ENCODE measurements around the gene DCST1.
A peak's percentile ranks its signal among the peaks of the same experiment; 100 is the strongest.

DNA sequence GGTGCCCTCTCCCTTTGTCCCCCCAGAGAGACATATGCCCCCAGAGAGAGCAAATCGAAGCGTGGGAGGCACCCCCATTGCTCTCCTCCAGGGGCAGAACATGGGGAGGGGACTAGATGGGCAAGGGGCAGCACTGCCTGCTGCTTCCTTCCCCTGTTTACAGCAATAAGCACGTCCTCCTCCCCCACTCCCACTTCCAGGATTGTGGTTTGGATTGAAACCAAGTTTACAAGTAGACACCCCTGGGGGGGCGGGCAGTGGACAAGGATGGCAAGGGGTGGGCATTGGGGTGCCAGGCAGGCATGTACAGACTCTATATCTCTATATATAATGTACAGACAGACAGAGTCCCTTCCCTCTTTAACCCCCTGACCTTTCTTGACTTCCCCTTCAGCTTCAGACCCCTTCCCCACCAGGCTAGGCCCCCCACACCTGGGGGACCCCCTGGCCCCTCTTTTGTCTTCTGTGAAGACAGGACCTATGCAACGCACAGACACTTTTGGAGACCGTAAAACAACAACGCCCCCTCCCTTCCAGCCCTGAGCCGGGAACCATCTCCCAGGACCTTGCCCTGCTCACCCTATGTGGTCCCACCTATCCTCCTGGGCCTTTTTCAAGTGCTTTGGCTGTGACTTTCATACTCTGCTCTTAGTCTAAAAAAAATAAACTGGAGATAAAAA is 53.4 kb downstream of the DCST1 start:
- TF ChIP-seq, protein P1, sequence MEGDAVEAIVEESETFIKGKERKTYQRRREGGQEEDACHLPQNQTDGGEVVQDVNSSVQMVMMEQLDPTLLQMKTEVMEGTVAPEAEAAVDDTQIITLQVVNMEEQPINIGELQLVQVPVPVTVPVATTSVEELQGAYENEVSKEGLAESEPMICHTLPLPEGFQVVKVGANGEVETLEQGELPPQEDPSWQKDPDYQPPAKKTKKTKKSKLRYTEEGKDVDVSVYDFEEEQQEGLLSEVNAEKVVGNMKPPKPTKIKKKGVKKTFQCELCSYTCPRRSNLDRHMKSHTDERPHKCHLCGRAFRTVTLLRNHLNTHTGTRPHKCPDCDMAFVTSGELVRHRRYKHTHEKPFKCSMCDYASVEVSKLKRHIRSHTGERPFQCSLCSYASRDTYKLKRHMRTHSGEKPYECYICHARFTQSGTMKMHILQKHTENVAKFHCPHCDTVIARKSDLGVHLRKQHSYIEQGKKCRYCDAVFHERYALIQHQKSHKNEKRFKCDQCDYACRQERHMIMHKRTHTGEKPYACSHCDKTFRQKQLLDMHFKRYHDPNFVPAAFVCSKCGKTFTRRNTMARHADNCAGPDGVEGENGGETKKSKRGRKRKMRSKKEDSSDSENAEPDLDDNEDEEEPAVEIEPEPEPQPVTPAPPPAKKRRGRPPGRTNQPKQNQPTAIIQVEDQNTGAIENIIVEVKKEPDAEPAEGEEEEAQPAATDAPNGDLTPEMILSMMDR (IDR thresholded peaks at IDR 0.05): peak in 1 of 3 experiments; percentile 42
- no peak for TF ChIP-seq EP300 (IDR thresholded peaks at IDR 0.05)

Data from esophagus muscularis mucosa (tissue), 3 donors.